K562 (cell line): ENCODE data around the gene RAP1GDS1. TPM values are rescaled to one million over a fixed set of nuclear protein-coding genes. Genes with fewer than 3 reads are reported as not detected.

ENCODE experiments used
- ATAC-seq: fragments of 200-7000 bp; cut with Tn5 transposase; 3 replicates; pipeline ENCODE4 v1.9.1; 2020; ENCODE audit warnings: moderate library complexity
- BruUV-seq: library from RNA; stranded (reverse); fragments of 400-500 nt; replicated peaks from 2 replicates; lab custom pipeline; 2021; lab: Mats Ljungman, UMichigan
- CTCF ChIA-PET: fragments of 300-600 bp; formaldehyde crosslinking; extraction: SDS; loops from one replicate; lab custom pipeline; 2021; ENCODE audit warnings: low intra/inter-chr PET ratio; lab: Yijun Ruan, JAX
- POLR2A ChIA-PET: fragments of 300-600, 350-650 bp; sonication (Branson Sonifier 250); formaldehyde crosslinking; extraction: SDS; loops from one replicate; lab custom pipeline; 2021; ENCODE audit warnings: antibody characterized with exemption, inconsistent platforms; lab: Yijun Ruan, JAX
- DNase-seq, 4 experiments: peaks; one replicate each; pipeline versions ENCODE4 v3.0.0 to v3.0.0-alpha.2; 2011 to 2018; ENCODE audit warnings: low spot score in 3 of 4, mixed read lengths in 3 of 4; ENCODE audit errors: extremely low read depth in 1 of 4
- FAIRE-seq: peaks from 2 replicates; lab custom pipeline; 2011; peaks lifted over from hg19 to GRCh38; lab: Jason Lieb, UNC
- H2AFZ ChIP-seq: 2 replicates; pipeline ENCODE4 v1.6.0; 2011; ENCODE audit warnings: low read depth, low read length, control low read depth, inconsistent platforms
- H3K27ac ChIP-seq: fragments of 200-600 bp; 3 replicates; pipeline ENCODE4 v1.8.0; 2011; ENCODE audit warnings: low read depth, mild to moderate bottlenecking, control low read depth, inconsistent platforms, low read length, moderate library complexity, mixed read lengths; ENCODE audit errors: extremely low read depth
- H3K27me3 ChIP-seq, 2 experiments: fragments of 300-600 bp in 1 of 2; 2 replicates in 1 of 2; 3 replicates in 1 of 2; pipeline versions ENCODE4 v1.6.0 to v1.8.0; 2011; ENCODE audit warnings: inconsistent platforms in 2 of 2, low read length in 2 of 2, mild to moderate bottlenecking in 1 of 2, mixed read lengths in 1 of 2, moderate library complexity in 1 of 2; ENCODE audit not compliant: control insufficient read depth in 2 of 2, insufficient read depth in 2 of 2
- H3K36me3 ChIP-seq: fragments of 300-600 bp; 3 replicates; pipeline ENCODE4 v1.8.0; 2011; ENCODE audit warnings: mild to moderate bottlenecking, low read length, inconsistent platforms; ENCODE audit not compliant: control insufficient read depth, insufficient read depth
- H3K4me1 ChIP-seq, 2 experiments: fragments of 200-600 bp in 1 of 2; replicated peaks in 1 of 2; 2 replicates in 1 of 2; 3 replicates in 1 of 2; pipeline versions ENCODE4 v1.5.1 to v1.8.0; 2011; ENCODE audit warnings: inconsistent platforms in 2 of 2, low read length in 2 of 2, mild to moderate bottlenecking in 1 of 2, mixed read lengths in 1 of 2, moderate library complexity in 1 of 2; ENCODE audit not compliant: control insufficient read depth in 2 of 2, insufficient read depth in 2 of 2
- H3K4me2 ChIP-seq: 2 replicates; pipeline ENCODE4 v1.6.1; 2011; ENCODE audit warnings: low read length, control low read depth, inconsistent platforms, mixed read lengths; ENCODE audit not compliant: insufficient read depth
- H3K4me3 ChIP-seq: fragments of 200-600 bp; sonication (generic), shearing (Covaris generic); 2 replicates; pipeline ENCODE4 v1.5.1; 2016; ENCODE audit warnings: control low read depth, inconsistent platforms
- H3K79me2 ChIP-seq: fragments of 200-600 bp; 3 replicates; pipeline ENCODE4 v1.8.0; 2011; ENCODE audit warnings: low read length, inconsistent platforms; ENCODE audit not compliant: control insufficient read depth, insufficient read depth
- H3K9ac ChIP-seq, 2 experiments: 2 replicates each; pipeline versions ENCODE4 v1.6.0 to v1.6.1; 2011; ENCODE audit warnings: low read depth in 2 of 2, low read length in 2 of 2, control low read depth in 1 of 2, inconsistent platforms in 1 of 2, mild to moderate bottlenecking in 1 of 2, mixed read lengths in 1 of 2; ENCODE audit not compliant: insufficient read depth in 1 of 2
- H3K9me1 ChIP-seq: one replicate; pipeline ENCODE4 v1.6.0; 2011; ENCODE audit warnings: inconsistent platforms, mild to moderate bottlenecking, low read length, moderate library complexity; ENCODE audit not compliant: control insufficient read depth, insufficient read depth
- H3K9me3 ChIP-seq: replicated peaks from 2 replicates; pipeline ENCODE4 v1.5.1; 2011; ENCODE audit warnings: low read depth, low read length, inconsistent platforms; ENCODE audit not compliant: control insufficient read depth, insufficient read depth
- H4K20me1 ChIP-seq: replicated peaks from 2 replicates; pipeline ENCODE4 v1.6.1; 2011; ENCODE audit warnings: low read length, inconsistent platforms, mixed read lengths; ENCODE audit not compliant: control insufficient read depth, insufficient read depth
- ATF7 ChIP-seq: fragments of 450-650 bp; IDR thresholded peaks from 2 replicates; pipeline ENCODE4 v1.7.1; 2014; ENCODE audit warnings: mild to moderate bottlenecking, moderate library complexity
- CEBPG ChIP-seq, 3 experiments: fragments of 200-800 bp in 1 of 3; sonication (Bioruptor generic) in 1 of 3; sonication (generic) in 1 of 3; formaldehyde crosslinking in 1 of 3; IDR thresholded peaks in 2 of 3; conservative IDR thresholded peaks in 1 of 3; 2 replicates each; pipeline versions ENCODE4 v1.6.1 to v1.8.0; 2016 to 2022; ENCODE audit warnings: missing compliant biosample characterization in 2 of 3, missing genetic modification characterization in 2 of 3, mild to moderate bottlenecking in 1 of 3, missing genetic modification reagents in 1 of 3
- FUS ChIP-seq: fragments of 200-400 bp; formaldehyde crosslinking; optimal IDR thresholded peaks from 2 replicates; pipeline ENCODE3; 2017; ENCODE audit warnings: low read depth, low read length
- POLR2H ChIP-seq: IDR thresholded peaks from 2 replicates; pipeline ENCODE4 v1.6.1; 2016; ENCODE audit warnings: missing genetic modification characterization, low read depth, mild to moderate bottlenecking, control low read depth, missing compliant biosample characterization, moderate library complexity
- TAF15 ChIP-seq: fragments of 200-400 bp; formaldehyde crosslinking; IDR thresholded peaks from 2 replicates; pipeline ENCODE4 v1.6.1; 2017; ENCODE audit warnings: mild to moderate bottlenecking, low read depth, low read length, moderate library complexity
- TRIM24 ChIP-seq, 2 experiments: fragments of 450-650 bp; IDR thresholded peaks; 2 replicates each; pipeline ENCODE4 v1.6.1; 2016
- ZNF589 ChIP-seq: fragments of 200-800 bp; sonication (Bioruptor generic); IDR thresholded peaks from 2 replicates; pipeline ENCODE4 v1.6.1; 2016; ENCODE audit warnings: low read depth, missing genetic modification characterization, missing compliant biosample characterization
- WGBS: fragments of 100-300 bp; shearing (Covaris generic); methylation state at CpG from one replicate; pipeline ENCODE4 v1.1.6; 2016; ENCODE audit warnings: low coverage, mixed read lengths; ENCODE audit not compliant: insufficient coverage; ENCODE audit errors: missing lambda C conversion rate; 5-methylcytosine and 5-hydroxymethylcytosine counted together
- in situ Hi-C: fragments of 300-500 bp; cut with MboI; formaldehyde crosslinking; loops from 4 replicates; pipeline ENCODE4 v1.15.0; 2018; ENCODE audit warnings: inconsistent platforms, mixed read lengths
- intact Hi-C: fragments of 100-400 bp; cut with micrococcal nuclease; formaldehyde crosslinking; loops from 2 replicates; pipeline ENCODE4 v1.14.2; 2022
- polyA plus RNA-seq, 8 experiments: library from polyadenylated mRNA; depleted of rRNA in 4 of 8; stranded (reverse) in 5 of 8; unstranded in 3 of 8; fragments of >200 nt; fragmentation: Nextera tagmentation in 2 of 8; fragmentation: Illumina TruSeq in 1 of 8; extraction: Ambion mirVana in 2 of 8; extraction: Trizol in 1 of 8; gene quantifications; 2 replicates each; pipeline versions ENCODE4 v1.2.1 to v1.2.3, GENCODE V29; 2011 to 2014; ENCODE audit warnings: inconsistent platforms in 1 of 8, missing spikeins in 1 of 8
- total RNA-seq, 7 experiments: library from RNA; depleted of rRNA in 6 of 7; stranded (reverse); fragments of >200 nt in 6 of 7; fragmentation: Illumina TruSeq in 2 of 7; extraction: Trizol in 2 of 7; gene quantifications; 2 replicates each; pipeline versions ENCODE4 v1.2.1 to v1.2.3, GENCODE V29; 2011 to 2021; ENCODE audit warnings: low replicate concordance in 1 of 7
- TF ChIP-seq, protein P1 (sequence below): fragments of 450-650 bp; formaldehyde crosslinking; IDR thresholded peaks from 2 replicates; pipeline ENCODE4 v1.4.0; 2022; ENCODE audit warnings: mild to moderate bottlenecking, moderate library complexity
- TF ChIP-seq, protein P2 (sequence below), 2 experiments: fragments of 450-650 bp in 1 of 2; sonication (generic) in 1 of 2; formaldehyde crosslinking in 1 of 2; IDR thresholded peaks in 1 of 2; conservative IDR thresholded peaks in 1 of 2; 2 replicates each; pipeline versions ENCODE4 v1.6.1 to v1.8.1; 2016 to 2023; ENCODE audit warnings: mild to moderate bottlenecking in 2 of 2, moderate library complexity in 2 of 2, inconsistent platforms in 1 of 2, missing genetic modification reagents in 1 of 2

The RAP1GDS1 gene
- total and polyA plus RNA-seq, 9 of the 15 experiments (the other 6 are each of a cell fraction or from before 2014, with no cell fraction given), result 27.2 to 55.6 (median 31.5) TPM

DNA sequence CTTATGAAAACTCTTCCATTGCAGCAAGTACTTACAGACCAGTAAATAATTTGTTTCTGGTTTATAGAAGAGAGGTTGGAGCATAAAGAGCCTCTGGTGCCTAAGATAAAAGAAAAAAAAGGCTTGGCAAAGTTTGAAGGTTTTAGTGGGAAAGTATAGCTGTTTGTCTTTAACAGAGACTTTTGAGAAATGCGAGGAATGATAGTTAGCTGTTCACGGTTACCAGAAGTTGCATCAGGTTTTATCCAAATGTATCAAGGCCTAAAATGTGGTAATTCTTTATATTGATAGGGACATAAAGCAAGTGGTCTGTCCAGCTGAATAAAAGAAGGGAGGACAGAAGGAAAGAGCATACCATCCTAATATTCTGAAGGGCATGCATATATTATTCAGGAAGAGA, 29.3 kb downstream of the RAP1GDS1 start:
- BruUV-seq, result no TSS peak
- FAIRE-seq, result no peak
- POLR2A ChIA-PET, result interaction anchor here (0.6 to 1.1 kb wide), 2 partner anchors 9 to 427 kb away, joined by 3 read pairs; no protein-coding TSS in a partner anchor
- Histone ChIP-seq H3K9ac (no peak overlapping the region), H3K9me1 (no peaks in the 10 kb centered on the region), H3K4me2 (no peak overlapping the region), H3K9me3 (no peaks in the 10 kb centered on the region), H3K4me1 (no peaks in the 10 kb centered on the region), H3K4me3 (no peak overlapping the region), H4K20me1 (no peaks in the 10 kb centered on the region), H3K27me3 (no peaks in the 10 kb centered on the region), H2AFZ (no peak overlapping the region), H3K27ac (no peak overlapping the region), H3K79me2 (peaks cover 37% of the 10 kb centered on the region), H3K36me3 (peaks cover 3% of the 10 kb centered on the region; the same call in 2 of the 3 replicates)
- in situ Hi-C loops, result no loop called here
- peak; percentile 46; the same call in 2 of the 3 replicates for ATAC-seq
- intact Hi-C loops, result no loop called here
- CTCF ChIA-PET, result no interaction called here
- WGBS, result 20% methylated on average over 2 of the region's 2 CpGs
- no peak for DNase-seq
- TF ChIP-seq POLR2H (tag), result 0 out of 2 replicates have a peak, but pooled peaks have one; percentile 17
- peak; percentile 70 for TF ChIP-seq CEBPG (CRISPR knock-in tag; IDR thresholded peaks at IDR 0.05)
- TF ChIP-seq CEBPG (tag; conservative IDR thresholded peaks at IDR 0.05 in 1 of 2, IDR thresholded peaks at IDR 0.05 in 1 of 2), result peak; percentile 28 to 87; a peak in 2 of 4 replicates
- TF ChIP-seq ATF7, result 0 out of 2 replicates have a peak, but pooled peaks have one; percentile 12
- TF ChIP-seq TRIM24 (IDR thresholded peaks at IDR 0.05), result peak; percentile 52 to 70; a peak in 2 of 4 replicates
- TF ChIP-seq, protein P1, sequence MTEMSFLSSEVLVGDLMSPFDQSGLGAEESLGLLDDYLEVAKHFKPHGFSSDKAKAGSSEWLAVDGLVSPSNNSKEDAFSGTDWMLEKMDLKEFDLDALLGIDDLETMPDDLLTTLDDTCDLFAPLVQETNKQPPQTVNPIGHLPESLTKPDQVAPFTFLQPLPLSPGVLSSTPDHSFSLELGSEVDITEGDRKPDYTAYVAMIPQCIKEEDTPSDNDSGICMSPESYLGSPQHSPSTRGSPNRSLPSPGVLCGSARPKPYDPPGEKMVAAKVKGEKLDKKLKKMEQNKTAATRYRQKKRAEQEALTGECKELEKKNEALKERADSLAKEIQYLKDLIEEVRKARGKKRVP (CRISPR knock-in tag), result peak; percentile 78
- TF ChIP-seq, protein P2, sequence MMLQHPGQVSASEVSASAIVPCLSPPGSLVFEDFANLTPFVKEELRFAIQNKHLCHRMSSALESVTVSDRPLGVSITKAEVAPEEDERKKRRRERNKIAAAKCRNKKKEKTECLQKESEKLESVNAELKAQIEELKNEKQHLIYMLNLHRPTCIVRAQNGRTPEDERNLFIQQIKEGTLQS (IDR thresholded peaks at IDR 0.05), result peak; percentile 41; the same call in 1 of the 2 replicates
- TF ChIP-seq, protein P2 (CRISPR knock-in tag; conservative IDR thresholded peaks at IDR 0.05), result no peak
- no peak for TF ChIP-seq FUS
- TF ChIP-seq TAF15, result no peak
- TF ChIP-seq ZNF589 (CRISPR knock-in tag), result peak; percentile 43; the same call in 1 of the 2 replicates
